ENCODE results near the gene RNF19B. TPM values are rescaled to one million over a fixed set of nuclear protein-coding genes. Genes with fewer than 3 reads are reported as not detected.

RNF19B gene
- total and polyA plus RNA-seq, 10 of the 15 experiments (the other 5 are each of a cell fraction or from before 2014, with no cell fraction given) = 2.8 to 32.6 (median 16.6) TPM

DNA sequence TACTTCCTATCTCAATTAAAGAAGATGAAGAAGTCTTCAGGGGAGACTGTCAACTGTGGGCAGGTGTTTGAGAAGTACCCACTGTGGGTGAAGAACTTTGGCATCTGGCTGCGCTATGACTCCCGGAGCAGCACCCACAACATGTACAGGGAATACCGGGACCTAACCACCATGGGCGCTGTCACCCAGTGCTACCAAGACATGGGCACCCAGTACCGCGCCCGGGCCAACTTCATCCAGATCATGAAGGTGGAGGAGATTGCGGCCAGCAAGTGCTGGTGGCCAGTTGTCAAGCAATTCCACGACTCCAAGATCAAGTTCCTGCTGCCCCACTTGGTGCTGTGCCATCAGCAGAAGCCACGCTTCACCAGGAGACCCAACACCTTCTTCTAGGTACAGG is 15.5 kb upstream of the RNF19B start:
- intact Hi-C loops (cut with micrococcal nuclease; ENCODE audit: unreplicated experiment) (loop anchor here (2.0 kb wide), 2 partner anchors 15 to 57 kb away; partner anchors contain the start of genes AK2 and RNF19B), in situ Hi-C loops (cut with MboI) (no loop called here)
- Histone ChIP-seq H3K36me3 (ENCODE audit: control insufficient read depth in 2 of 2, insufficient read depth in 2 of 2, low read length in 1 of 2) (no peaks in the 10 kb centered on the region), H3K9me3 (replicated peaks; ENCODE audit: control insufficient read depth, insufficient read depth, low read length) (no peaks in the 10 kb centered on the region; the same call in 2 of the 3 replicates), H3K4me3 (peak overlapping the region; percentile 54; the same call in 1 of the 2 replicates), H3K4me1 (ENCODE audit: control insufficient read depth, insufficient read depth, low read length) (peaks cover 48% of the 10 kb centered on the region), H3K27me3 (replicated peaks in 1 of 2; ENCODE audit: control insufficient read depth in 2 of 2, insufficient read depth in 2 of 2, low read length in 1 of 2) (no peaks in the 10 kb centered on the region), H2AFZ (ENCODE audit: control insufficient read depth, low read depth, low read length) (no peak overlapping the region), H3K79me2 (ENCODE audit: control insufficient read depth, insufficient read depth, low read length) (no peaks in the 10 kb centered on the region), H3K27ac (ENCODE audit: control insufficient read depth, insufficient read depth) (peak overlapping the region; percentile 98), H3K9ac (ENCODE audit: control insufficient read depth, insufficient read depth, low read length) (no peak overlapping the region), H3K4me2 (ENCODE audit: control insufficient read depth, insufficient read depth) (peak overlapping the region; percentile 97), H4K20me1 (ENCODE audit: control insufficient read depth, insufficient read depth) (no peaks in the 10 kb centered on the region)
- SMC1A ChIA-PET (ENCODE audit: uncharacterized antibody, unreplicated experiment) = interaction anchor here (0.8 to 2.6 kb wide), 16 partner anchors 11 to 77 kb away, joined by 3 to 65 read pairs (median 5); partner anchors contain the start of gene RNF19B
- ATAC-seq (no peak), DNase-seq (ENCODE audit: low read depth, low spot score) (no peak), FAIRE-seq (no peak)
- TF ChIP-seq RFX5 (IDR thresholded peaks at IDR 0.05; ENCODE audit: low read depth, low read length) (no peak), CEBPB (IDR thresholded peaks at IDR 0.05; ENCODE audit: borderline replicate concordance in 1 of 2, low read depth in 2 of 2, low read length in 2 of 2) (no peak), FOXM1 (IDR thresholded peaks at IDR 0.05; ENCODE audit: low read depth, low read length) (no peak), LARP7 (IDR thresholded peaks at IDR 0.05) (0 out of 2 replicates have a peak, but pooled peaks have one; percentile 41), DPF2 (IDR thresholded peaks at IDR 0.05) (0 out of 2 replicates have a peak, but pooled peaks have one; percentile 3)
- TF ChIP-seq, protein P1, sequence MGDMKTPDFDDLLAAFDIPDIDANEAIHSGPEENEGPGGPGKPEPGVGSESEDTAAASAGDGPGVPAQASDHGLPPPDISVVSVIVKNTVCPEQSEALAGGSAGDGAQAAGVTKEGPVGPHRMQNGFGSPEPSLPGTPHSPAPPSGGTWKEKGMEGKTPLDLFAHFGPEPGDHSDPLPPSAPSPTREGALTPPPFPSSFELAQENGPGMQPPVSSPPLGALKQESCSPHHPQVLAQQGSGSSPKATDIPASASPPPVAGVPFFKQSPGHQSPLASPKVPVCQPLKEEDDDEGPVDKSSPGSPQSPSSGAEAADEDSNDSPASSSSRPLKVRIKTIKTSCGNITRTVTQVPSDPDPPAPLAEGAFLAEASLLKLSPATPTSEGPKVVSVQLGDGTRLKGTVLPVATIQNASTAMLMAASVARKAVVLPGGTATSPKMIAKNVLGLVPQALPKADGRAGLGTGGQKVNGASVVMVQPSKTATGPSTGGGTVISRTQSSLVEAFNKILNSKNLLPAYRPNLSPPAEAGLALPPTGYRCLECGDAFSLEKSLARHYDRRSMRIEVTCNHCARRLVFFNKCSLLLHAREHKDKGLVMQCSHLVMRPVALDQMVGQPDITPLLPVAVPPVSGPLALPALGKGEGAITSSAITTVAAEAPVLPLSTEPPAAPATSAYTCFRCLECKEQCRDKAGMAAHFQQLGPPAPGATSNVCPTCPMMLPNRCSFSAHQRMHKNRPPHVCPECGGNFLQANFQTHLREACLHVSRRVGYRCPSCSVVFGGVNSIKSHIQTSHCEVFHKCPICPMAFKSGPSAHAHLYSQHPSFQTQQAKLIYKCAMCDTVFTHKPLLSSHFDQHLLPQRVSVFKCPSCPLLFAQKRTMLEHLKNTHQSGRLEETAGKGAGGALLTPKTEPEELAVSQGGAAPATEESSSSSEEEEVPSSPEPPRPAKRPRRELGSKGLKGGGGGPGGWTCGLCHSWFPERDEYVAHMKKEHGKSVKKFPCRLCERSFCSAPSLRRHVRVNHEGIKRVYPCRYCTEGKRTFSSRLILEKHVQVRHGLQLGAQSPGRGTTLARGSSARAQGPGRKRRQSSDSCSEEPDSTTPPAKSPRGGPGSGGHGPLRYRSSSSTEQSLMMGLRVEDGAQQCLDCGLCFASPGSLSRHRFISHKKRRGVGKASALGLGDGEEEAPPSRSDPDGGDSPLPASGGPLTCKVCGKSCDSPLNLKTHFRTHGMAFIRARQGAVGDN (IDR thresholded peaks at IDR 0.05) = no peak
- BruUV-seq (replicated peaks) = no TSS peak
- WGBS (ENCODE audit: insufficient coverage, insufficient replicate concordance, low lambda C conversion rate, missing lambda C conversion rate) = 84% methylated on average over 10 of the region's 10 CpGs
- CTCF ChIA-PET = interaction anchor here (0.9 to 2.0 kb wide), 7 partner anchors 11 to 75 kb away, joined by 3 to 29 read pairs (median 5); partner anchors contain the start of gene RNF19B
- RAD21 ChIA-PET (ENCODE audit: unreplicated experiment) = interaction anchor here (0.9 to 2.3 kb wide), 8 partner anchors 9 to 76 kb away, joined by 4 to 63 read pairs (median 8); partner anchors contain the start of gene RNF19B
- POLR2A ChIA-PET = interaction anchor here (0.9 to 2.8 kb wide), 12 partner anchors 8 to 51 kb away, joined by 3 to 49 read pairs (median 4); partner anchors contain the start of gene RNF19B
